ENCODE data around the gene ZFP28.

ZFP28 gene

GRCh38 chr19:56596676-56597075 is 57.9 kb downstream of the ZFP28 start:
- no peak for DNase-seq

GRCh38 chr19:56597696-56598095 is 58.9 kb downstream of the ZFP28 start:
- DNase-seq = no peak

GRCh38 chr19:56601375-56601774 is 62.6 kb downstream of the ZFP28 start:
- no peak for DNase-seq

- DNase-seq = no peak
Observed at GRCh38 chr19:56603829-56604228, 65.1 kb downstream of the ZFP28 start.
